Measurements from ENCODE around the gene JARID2.

DNA sequence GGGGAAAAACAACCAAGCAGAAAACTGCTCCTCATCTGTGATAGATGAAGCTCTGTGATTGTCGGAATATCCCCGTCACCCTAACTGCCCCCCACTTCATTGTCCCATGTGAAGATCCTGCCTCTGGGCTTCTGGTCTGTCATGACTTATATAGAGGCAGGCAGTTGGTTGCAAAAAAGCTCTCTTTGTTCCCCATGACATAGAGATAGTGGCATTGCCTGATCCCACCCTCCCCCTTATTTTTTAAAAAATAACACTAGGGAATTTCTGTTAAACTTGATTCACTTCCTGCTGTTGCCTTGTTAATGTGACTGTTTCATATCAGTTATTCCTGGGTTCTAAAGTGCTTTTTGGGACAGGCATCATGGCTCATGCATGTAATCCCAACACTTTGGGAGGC is 203.1 kb downstream of the JARID2 start:
- TF ChIP-seq, protein P1, sequence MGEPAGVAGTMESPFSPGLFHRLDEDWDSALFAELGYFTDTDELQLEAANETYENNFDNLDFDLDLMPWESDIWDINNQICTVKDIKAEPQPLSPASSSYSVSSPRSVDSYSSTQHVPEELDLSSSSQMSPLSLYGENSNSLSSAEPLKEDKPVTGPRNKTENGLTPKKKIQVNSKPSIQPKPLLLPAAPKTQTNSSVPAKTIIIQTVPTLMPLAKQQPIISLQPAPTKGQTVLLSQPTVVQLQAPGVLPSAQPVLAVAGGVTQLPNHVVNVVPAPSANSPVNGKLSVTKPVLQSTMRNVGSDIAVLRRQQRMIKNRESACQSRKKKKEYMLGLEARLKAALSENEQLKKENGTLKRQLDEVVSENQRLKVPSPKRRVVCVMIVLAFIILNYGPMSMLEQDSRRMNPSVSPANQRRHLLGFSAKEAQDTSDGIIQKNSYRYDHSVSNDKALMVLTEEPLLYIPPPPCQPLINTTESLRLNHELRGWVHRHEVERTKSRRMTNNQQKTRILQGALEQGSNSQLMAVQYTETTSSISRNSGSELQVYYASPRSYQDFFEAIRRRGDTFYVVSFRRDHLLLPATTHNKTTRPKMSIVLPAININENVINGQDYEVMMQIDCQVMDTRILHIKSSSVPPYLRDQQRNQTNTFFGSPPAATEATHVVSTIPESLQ (CRISPR knock-in tag; IDR thresholded peaks at IDR 0.05), result no peak
- TF ChIP-seq, protein P2, sequence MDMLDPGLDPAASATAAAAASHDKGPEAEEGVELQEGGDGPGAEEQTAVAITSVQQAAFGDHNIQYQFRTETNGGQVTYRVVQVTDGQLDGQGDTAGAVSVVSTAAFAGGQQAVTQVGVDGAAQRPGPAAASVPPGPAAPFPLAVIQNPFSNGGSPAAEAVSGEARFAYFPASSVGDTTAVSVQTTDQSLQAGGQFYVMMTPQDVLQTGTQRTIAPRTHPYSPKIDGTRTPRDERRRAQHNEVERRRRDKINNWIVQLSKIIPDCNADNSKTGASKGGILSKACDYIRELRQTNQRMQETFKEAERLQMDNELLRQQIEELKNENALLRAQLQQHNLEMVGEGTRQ (CRISPR knock-in tag; IDR thresholded peaks at IDR 0.05), result no peak
- TF ChIP-seq, protein P3, sequence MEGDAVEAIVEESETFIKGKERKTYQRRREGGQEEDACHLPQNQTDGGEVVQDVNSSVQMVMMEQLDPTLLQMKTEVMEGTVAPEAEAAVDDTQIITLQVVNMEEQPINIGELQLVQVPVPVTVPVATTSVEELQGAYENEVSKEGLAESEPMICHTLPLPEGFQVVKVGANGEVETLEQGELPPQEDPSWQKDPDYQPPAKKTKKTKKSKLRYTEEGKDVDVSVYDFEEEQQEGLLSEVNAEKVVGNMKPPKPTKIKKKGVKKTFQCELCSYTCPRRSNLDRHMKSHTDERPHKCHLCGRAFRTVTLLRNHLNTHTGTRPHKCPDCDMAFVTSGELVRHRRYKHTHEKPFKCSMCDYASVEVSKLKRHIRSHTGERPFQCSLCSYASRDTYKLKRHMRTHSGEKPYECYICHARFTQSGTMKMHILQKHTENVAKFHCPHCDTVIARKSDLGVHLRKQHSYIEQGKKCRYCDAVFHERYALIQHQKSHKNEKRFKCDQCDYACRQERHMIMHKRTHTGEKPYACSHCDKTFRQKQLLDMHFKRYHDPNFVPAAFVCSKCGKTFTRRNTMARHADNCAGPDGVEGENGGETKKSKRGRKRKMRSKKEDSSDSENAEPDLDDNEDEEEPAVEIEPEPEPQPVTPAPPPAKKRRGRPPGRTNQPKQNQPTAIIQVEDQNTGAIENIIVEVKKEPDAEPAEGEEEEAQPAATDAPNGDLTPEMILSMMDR (IDR thresholded peaks at IDR 0.05), result no peak
- TF ChIP-seq TP53 (CRISPR knock-in tag; IDR thresholded peaks at IDR 0.05) (no peak), ZBTB21 (CRISPR knock-in tag; IDR thresholded peaks at IDR 0.05; ENCODE audit: borderline replicate concordance) (no peak), SMAD4 (CRISPR knock-in tag; IDR thresholded peaks at IDR 0.05) (no peak), RELA (CRISPR knock-in tag; IDR thresholded peaks at IDR 0.05; ENCODE audit: borderline replicate concordance) (no peak)
- TF ChIP-seq, protein P4, sequence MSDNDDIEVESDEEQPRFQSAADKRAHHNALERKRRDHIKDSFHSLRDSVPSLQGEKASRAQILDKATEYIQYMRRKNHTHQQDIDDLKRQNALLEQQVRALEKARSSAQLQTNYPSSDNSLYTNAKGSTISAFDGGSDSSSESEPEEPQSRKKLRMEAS (CRISPR knock-in tag; IDR thresholded peaks at IDR 0.05), result no peak
- TF ChIP-seq, protein P5, sequence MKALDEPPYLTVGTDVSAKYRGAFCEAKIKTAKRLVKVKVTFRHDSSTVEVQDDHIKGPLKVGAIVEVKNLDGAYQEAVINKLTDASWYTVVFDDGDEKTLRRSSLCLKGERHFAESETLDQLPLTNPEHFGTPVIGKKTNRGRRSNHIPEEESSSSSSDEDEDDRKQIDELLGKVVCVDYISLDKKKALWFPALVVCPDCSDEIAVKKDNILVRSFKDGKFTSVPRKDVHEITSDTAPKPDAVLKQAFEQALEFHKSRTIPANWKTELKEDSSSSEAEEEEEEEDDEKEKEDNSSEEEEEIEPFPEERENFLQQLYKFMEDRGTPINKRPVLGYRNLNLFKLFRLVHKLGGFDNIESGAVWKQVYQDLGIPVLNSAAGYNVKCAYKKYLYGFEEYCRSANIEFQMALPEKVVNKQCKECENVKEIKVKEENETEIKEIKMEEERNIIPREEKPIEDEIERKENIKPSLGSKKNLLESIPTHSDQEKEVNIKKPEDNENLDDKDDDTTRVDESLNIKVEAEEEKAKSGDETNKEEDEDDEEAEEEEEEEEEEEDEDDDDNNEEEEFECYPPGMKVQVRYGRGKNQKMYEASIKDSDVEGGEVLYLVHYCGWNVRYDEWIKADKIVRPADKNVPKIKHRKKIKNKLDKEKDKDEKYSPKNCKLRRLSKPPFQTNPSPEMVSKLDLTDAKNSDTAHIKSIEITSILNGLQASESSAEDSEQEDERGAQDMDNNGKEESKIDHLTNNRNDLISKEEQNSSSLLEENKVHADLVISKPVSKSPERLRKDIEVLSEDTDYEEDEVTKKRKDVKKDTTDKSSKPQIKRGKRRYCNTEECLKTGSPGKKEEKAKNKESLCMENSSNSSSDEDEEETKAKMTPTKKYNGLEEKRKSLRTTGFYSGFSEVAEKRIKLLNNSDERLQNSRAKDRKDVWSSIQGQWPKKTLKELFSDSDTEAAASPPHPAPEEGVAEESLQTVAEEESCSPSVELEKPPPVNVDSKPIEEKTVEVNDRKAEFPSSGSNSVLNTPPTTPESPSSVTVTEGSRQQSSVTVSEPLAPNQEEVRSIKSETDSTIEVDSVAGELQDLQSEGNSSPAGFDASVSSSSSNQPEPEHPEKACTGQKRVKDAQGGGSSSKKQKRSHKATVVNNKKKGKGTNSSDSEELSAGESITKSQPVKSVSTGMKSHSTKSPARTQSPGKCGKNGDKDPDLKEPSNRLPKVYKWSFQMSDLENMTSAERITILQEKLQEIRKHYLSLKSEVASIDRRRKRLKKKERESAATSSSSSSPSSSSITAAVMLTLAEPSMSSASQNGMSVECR (CRISPR knock-in tag; IDR thresholded peaks at IDR 0.05; ENCODE audit: borderline replicate concordance), result no peak
- TF ChIP-seq, protein P6, sequence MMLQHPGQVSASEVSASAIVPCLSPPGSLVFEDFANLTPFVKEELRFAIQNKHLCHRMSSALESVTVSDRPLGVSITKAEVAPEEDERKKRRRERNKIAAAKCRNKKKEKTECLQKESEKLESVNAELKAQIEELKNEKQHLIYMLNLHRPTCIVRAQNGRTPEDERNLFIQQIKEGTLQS (CRISPR knock-in tag; conservative IDR thresholded peaks at IDR 0.05), result no peak

Data from WTC11 (cell line).